Peyer's patch (tissue), 4 donors: Measurements from ENCODE around the gene SAMMSON. TPM values are rescaled to one million over a fixed set of nuclear protein-coding genes. Genes with fewer than 3 reads are reported as not detected.

Experiments used
- DNase-seq, 3 donors: peaks; one replicate each; pipeline ENCODE4 v3.0.0-alpha.2; 2017 to 2019
- H3K27ac ChIP-seq, 4 donors: fragments of 200-600 bp; sonication (generic); one replicate each; pipeline ENCODE4 v1.5.1; 2016 to 2019
- H3K27me3 ChIP-seq, 2 donors: fragments of 200-600 bp; sonication (generic); one replicate each; pipeline ENCODE4 v1.5.1; 2019
- H3K36me3 ChIP-seq, 3 donors: fragments of 200-600 bp; sonication (generic); one replicate each; pipeline ENCODE4 v1.5.1; 2016 to 2019
- H3K4me1 ChIP-seq, 4 donors: fragments of 200-600 bp; sonication (generic); one replicate each; pipeline ENCODE4 v1.5.1; 2016 to 2019
- H3K4me3 ChIP-seq, 4 donors: fragments of 200-600 bp; sonication (generic); 1 replicate in 3 of 4; 2 replicates in 1 of 4; pipeline ENCODE4 v1.5.1; 2016 to 2019; ENCODE audit warnings: mild to moderate bottlenecking in 1 of 4
- H3K9me3 ChIP-seq, 4 donors: fragments of 200-600 bp; sonication (generic); one replicate each; pipeline ENCODE4 v1.5.1; 2016 to 2019; ENCODE audit warnings: mild to moderate bottlenecking in 1 of 4
- POLR2A ChIP-seq, 2 donors: fragments of 450-650 bp; IDR thresholded peaks; one replicate each; pipeline ENCODE4 v1.5.1; 2017; ENCODE audit warnings: antibody characterized with exemption in 2 of 2, mild to moderate bottlenecking in 2 of 2, moderate library complexity in 2 of 2
- total RNA-seq, 4 donors: library from RNA; depleted of rRNA; stranded (reverse); fragments of >200 nt; gene quantifications; one replicate each; pipeline ENCODE4 v1.1.0, GENCODE V29; 2016
- TF ChIP-seq, protein P1 (sequence below), 6 experiments: fragments of 450-650 bp in 4 of 6; fragments of 200-600 bp in 2 of 6; sonication (generic) in 1 of 6; IDR thresholded peaks; one replicate each; pipeline ENCODE4 v1.5.1; 2017 to 2019; ENCODE audit warnings: antibody characterized with exemption in 6 of 6, mild to moderate bottlenecking in 3 of 6, moderate library complexity in 1 of 6

The SAMMSON gene
- total RNA-seq, 4 donors from 2014 or later, result not detected

DNA sequence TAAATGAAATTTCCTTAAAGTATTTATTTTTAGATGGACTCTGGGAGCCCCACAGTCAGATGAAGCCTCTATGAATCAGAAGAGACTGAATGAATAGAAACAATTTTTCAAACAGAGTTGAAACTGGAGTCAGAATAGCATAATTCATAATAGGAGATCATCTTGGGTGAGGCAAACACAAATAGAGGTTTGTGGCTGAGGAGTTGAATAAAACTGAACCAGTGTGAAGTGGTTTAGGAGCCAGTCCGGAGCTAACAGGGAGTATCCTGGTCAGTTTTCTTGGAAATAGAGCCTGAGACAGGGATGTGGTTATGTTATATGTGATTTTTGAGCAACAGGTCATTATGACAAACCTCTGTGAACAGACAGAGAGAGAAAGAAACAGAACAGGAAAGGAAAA lies 39.2 kb downstream of the SAMMSON start:
- H3K27ac ChIP-seq, result no peak overlapping the region
- no peaks in the 10 kb centered on the region for H3K27me3 ChIP-seq
- no peaks in the 10 kb centered on the region for H3K4me1 ChIP-seq
- H3K36me3 ChIP-seq, result no peaks in the 10 kb centered on the region
- no peak for DNase-seq
- no peaks in the 10 kb centered on the region for H3K9me3 ChIP-seq
- no peak overlapping the region for H3K4me3 ChIP-seq
- TF ChIP-seq POLR2A (IDR thresholded peaks at IDR 0.05), result no peak
- TF ChIP-seq, protein P1, sequence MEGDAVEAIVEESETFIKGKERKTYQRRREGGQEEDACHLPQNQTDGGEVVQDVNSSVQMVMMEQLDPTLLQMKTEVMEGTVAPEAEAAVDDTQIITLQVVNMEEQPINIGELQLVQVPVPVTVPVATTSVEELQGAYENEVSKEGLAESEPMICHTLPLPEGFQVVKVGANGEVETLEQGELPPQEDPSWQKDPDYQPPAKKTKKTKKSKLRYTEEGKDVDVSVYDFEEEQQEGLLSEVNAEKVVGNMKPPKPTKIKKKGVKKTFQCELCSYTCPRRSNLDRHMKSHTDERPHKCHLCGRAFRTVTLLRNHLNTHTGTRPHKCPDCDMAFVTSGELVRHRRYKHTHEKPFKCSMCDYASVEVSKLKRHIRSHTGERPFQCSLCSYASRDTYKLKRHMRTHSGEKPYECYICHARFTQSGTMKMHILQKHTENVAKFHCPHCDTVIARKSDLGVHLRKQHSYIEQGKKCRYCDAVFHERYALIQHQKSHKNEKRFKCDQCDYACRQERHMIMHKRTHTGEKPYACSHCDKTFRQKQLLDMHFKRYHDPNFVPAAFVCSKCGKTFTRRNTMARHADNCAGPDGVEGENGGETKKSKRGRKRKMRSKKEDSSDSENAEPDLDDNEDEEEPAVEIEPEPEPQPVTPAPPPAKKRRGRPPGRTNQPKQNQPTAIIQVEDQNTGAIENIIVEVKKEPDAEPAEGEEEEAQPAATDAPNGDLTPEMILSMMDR (IDR thresholded peaks at IDR 0.05), result no peak

DNA sequence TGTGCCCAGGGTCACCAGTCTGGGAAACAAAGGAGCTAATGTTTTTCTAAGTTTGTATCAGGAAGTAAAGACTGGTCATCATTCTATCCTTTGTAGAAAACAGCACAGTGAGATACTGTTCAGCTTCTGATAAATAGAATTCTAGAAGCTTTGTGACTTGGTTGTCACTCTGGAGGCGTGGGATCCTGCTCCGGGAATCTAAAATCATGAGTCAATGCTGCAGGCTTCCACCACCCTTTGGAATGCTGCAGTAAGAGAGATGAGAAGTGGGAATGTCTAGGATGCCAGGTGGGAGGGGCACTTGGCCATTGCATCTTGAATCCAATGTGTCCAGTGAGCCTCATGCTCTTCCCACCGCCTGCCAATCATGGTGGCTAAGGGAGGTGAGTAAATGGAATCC lies 40.9 kb downstream of the SAMMSON start:
- H3K27me3 ChIP-seq, result no peaks in the 10 kb centered on the region
- H3K9me3 ChIP-seq, result no peaks in the 10 kb centered on the region
- DNase-seq, result no peak
- no peaks in the 10 kb centered on the region for H3K4me1 ChIP-seq
- no peak overlapping the region for H3K27ac ChIP-seq
- H3K4me3 ChIP-seq, result no peak overlapping the region
- TF ChIP-seq POLR2A (IDR thresholded peaks at IDR 0.05), result no peak
- TF ChIP-seq, protein P1 (IDR thresholded peaks at IDR 0.05), result no peak
- H3K36me3 ChIP-seq, result no peaks in the 10 kb centered on the region

DNA sequence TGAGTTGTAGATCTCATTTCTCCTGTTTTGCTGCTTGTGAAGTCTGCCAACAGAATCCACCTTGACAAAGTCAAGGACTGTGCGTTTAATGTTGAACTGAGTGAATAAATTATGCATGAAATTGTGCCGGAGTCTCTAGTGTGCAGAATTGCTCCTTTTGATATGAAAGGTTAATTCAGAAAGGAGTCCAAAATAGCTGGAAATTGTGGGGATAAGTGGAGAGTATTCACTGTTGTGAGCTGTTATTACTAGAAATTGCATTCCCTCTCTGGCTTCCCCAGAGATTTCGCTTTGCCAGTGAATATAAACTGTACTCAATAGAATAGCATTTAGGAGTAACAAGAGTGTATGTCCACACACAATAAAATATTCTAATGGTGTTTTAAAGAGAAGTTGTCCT lies 43.1 kb downstream of the SAMMSON start:
- no peaks in the 10 kb centered on the region for H3K27me3 ChIP-seq
- no peak for DNase-seq
- no peak overlapping the region for H3K27ac ChIP-seq
- H3K9me3 ChIP-seq, result no peaks in the 10 kb centered on the region
- H3K4me3 ChIP-seq, result no peak overlapping the region
- H3K36me3 ChIP-seq, result no peaks in the 10 kb centered on the region
- TF ChIP-seq POLR2A (IDR thresholded peaks at IDR 0.05), result no peak
- TF ChIP-seq, protein P1 (IDR thresholded peaks at IDR 0.05), result no peak
- no peaks in the 10 kb centered on the region for H3K4me1 ChIP-seq

DNA sequence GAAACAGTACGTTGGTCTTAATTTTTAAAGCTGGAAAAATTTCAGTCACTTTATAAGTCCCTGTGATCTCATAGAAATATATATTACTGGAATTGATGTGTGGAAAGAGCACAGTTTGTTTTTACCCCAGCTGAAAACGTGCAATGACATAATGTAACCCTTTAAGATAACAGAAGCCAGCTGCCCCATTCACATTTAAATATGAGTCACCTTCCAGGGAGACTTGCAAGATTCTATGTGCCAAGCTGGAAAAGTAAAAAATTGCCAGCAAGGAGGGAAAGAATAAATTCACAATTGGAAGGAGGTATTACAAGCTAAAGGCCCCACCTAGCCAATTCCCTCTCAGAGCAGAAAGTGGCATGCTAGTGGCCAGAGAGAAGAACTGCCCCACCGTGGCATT lies 50.2 kb downstream of the SAMMSON start:
- Histone ChIP-seq H3K4me1 (no peaks in the 10 kb centered on the region), H3K27ac (no peak overlapping the region), H3K9me3 (no peaks in the 10 kb centered on the region), H3K27me3 (no peaks in the 10 kb centered on the region), H3K4me3 (no peak overlapping the region), H3K36me3 (no peaks in the 10 kb centered on the region)
- no peak for DNase-seq
- TF ChIP-seq POLR2A (IDR thresholded peaks at IDR 0.05), result no peak
- TF ChIP-seq, protein P1 (IDR thresholded peaks at IDR 0.05), result no peak

DNA sequence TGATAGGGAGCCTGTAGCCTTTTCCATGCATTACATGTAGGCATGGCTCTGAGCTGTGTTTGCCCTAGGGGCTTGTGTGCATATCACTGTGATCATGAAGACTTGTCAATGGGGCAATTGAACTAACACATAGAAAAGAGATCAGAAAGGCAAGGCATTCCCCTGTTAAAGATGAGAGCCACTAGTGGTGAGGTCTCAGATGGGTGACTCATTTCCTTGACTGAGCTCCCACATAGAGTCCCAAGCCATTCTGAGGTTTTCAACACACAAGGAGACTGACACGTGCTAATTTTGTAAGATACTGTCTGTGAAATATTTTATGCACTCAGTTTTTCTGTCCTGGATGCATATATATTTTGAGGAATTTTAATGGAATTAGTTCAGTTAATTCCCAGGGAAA lies 53.8 kb downstream of the SAMMSON start:
- no peaks in the 10 kb centered on the region for H3K36me3 ChIP-seq
- DNase-seq, result no peak
- no peaks in the 10 kb centered on the region for H3K27me3 ChIP-seq
- no peaks in the 10 kb centered on the region for H3K4me1 ChIP-seq
- no peak overlapping the region for H3K27ac ChIP-seq
- H3K4me3 ChIP-seq, result no peak overlapping the region
- TF ChIP-seq, protein P1 (IDR thresholded peaks at IDR 0.05), result no peak
- TF ChIP-seq POLR2A (IDR thresholded peaks at IDR 0.05), result no peak
- no peaks in the 10 kb centered on the region for H3K9me3 ChIP-seq

DNA sequence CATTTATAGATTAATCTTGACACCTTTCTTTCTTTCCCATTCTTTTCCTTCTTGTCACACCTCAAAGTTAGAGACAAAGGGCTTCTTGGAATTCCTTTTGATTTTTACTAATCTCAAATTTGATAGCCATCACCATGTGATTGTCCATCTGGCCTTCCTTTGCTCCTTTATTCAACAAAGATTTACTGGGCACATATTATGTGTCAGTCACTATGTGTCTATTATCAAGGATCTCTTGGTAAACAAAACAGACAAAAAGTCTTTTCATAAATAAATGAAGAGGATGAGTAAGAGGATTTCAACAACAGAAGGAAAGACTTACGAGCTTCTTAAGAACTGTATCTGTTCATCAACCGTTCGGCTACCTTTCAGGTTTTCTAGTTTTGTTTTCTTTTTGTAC lies 56.5 kb downstream of the SAMMSON start:
- no peaks in the 10 kb centered on the region for H3K9me3 ChIP-seq
- H3K4me3 ChIP-seq, result no peak overlapping the region
- H3K27ac ChIP-seq, result no peak overlapping the region
- DNase-seq, result no peak
- H3K36me3 ChIP-seq, result no peaks in the 10 kb centered on the region
- no peaks in the 10 kb centered on the region for H3K27me3 ChIP-seq
- TF ChIP-seq, protein P1 (IDR thresholded peaks at IDR 0.05), result no peak
- TF ChIP-seq POLR2A (IDR thresholded peaks at IDR 0.05), result no peak
- H3K4me1 ChIP-seq, result no peaks in the 10 kb centered on the region
